B cell (primary cell): ENCODE results near the gene TTC19. TPM values are rescaled to one million over a fixed set of nuclear protein-coding genes. Genes with fewer than 3 reads are reported as not detected.

Source experiments
- ATAC-seq: fragments of 200-7000 bp; cut with Tn5 transposase; one replicate; pipeline ENCODE4 v1.10.0; 2021; ENCODE audit warnings: low read depth, mild to moderate bottlenecking, moderate number of reproducible peaks, moderate library complexity
- CTCF ChIA-PET: fragments of 350-600 bp; sonication (Branson Sonifier 250); formaldehyde crosslinking; loops from one replicate; lab custom pipeline; 2021; ENCODE audit warnings: antibody characterized with exemption, inconsistent platforms; lab: Charles Lee
- POLR2A ChIA-PET: fragments of 350-600 bp; sonication (Branson Sonifier 250); formaldehyde crosslinking; loops from one replicate; lab custom pipeline; 2021; ENCODE audit warnings: antibody characterized with exemption; lab: Charles Lee
- DNase-seq: peaks from one replicate; pipeline ENCODE4 v3.0.0; 2013
- H2AFZ ChIP-seq: 2 replicates; pipeline ENCODE4 v1.6.1; 2012; ENCODE audit warnings: mild to moderate bottlenecking, low read depth, low read length; ENCODE audit not compliant: insufficient read depth, poor library complexity, severe bottlenecking
- H3K27ac ChIP-seq, 2 donors: 1 replicate in 1 of 2; 2 replicates in 1 of 2; pipeline ENCODE4 v1.5.1; 2012 to 2013; ENCODE audit warnings: low read length in 2 of 2, mild to moderate bottlenecking in 2 of 2, moderate library complexity in 1 of 2
- H3K27me3 ChIP-seq, 4 experiments: fragments of 200-600 bp in 1 of 4; sonication (generic) in 1 of 4; replicated peaks in 1 of 4; 1 replicate in 2 of 4; 2 replicates in 2 of 4; pipeline versions ENCODE4 v1.6.1 to v1.7.0; 2013 to 2016; ENCODE audit warnings: low read length in 3 of 4, mild to moderate bottlenecking in 2 of 4, mixed read lengths in 1 of 4, moderate library complexity in 1 of 4; ENCODE audit not compliant: insufficient read depth in 4 of 4, control insufficient read depth in 3 of 4; ENCODE audit errors: control extremely low read depth in 1 of 4
- H3K36me3 ChIP-seq, 2 experiments: replicated peaks in 1 of 2; 1 replicate in 1 of 2; 2 replicates in 1 of 2; pipeline versions ENCODE4 v1.6.1 to v1.7.1; 2013; ENCODE audit warnings: low read length in 1 of 2; ENCODE audit not compliant: insufficient read depth in 2 of 2, control insufficient read depth in 1 of 2; ENCODE audit errors: control extremely low read depth in 1 of 2, extremely low read depth in 1 of 2
- H3K4me1 ChIP-seq, 2 donors: fragments of 200-600 bp in 1 of 2; sonication (generic) in 1 of 2; 1 replicate in 1 of 2; 2 replicates in 1 of 2; pipeline versions ENCODE4 v1.5.1 to v1.6.1; 2013 to 2017; ENCODE audit warnings: low read length in 2 of 2; ENCODE audit not compliant: control insufficient read depth in 2 of 2, insufficient read depth in 2 of 2
- H3K4me2 ChIP-seq: replicated peaks from 2 replicates; pipeline ENCODE3; 2012; ENCODE audit warnings: mild to moderate bottlenecking, low read depth, low read length; ENCODE audit not compliant: poor library complexity, severe bottlenecking
- H3K4me3 ChIP-seq, 5 experiments: fragments of 200-600 bp in 1 of 5; sonication (generic) in 1 of 5; 1 replicate in 3 of 5; 2 replicates in 2 of 5; pipeline versions ENCODE4 v1.5.1 to v1.7.0; 2011 to 2016; ENCODE audit warnings: low read length in 4 of 5, mild to moderate bottlenecking in 4 of 5, low read depth in 2 of 5, control low read depth in 1 of 5, moderate library complexity in 1 of 5; ENCODE audit not compliant: insufficient read depth in 1 of 5; ENCODE audit errors: control extremely low read depth in 1 of 5, extremely low read depth in 1 of 5
- H3K79me2 ChIP-seq: fragments of 200-600 bp; sonication (generic); one replicate; pipeline ENCODE4 v1.6.0; 2016; ENCODE audit warnings: low read length; ENCODE audit not compliant: control insufficient read depth, insufficient read depth
- H3K9ac ChIP-seq: fragments of 200-600 bp; sonication (generic); 2 replicates; pipeline ENCODE4 v1.6.1; 2017; ENCODE audit warnings: mild to moderate bottlenecking, low read length, moderate library complexity
- H3K9me3 ChIP-seq, 3 donors: one replicate each; pipeline versions ENCODE4 v1.6.1 to v1.7.1; 2013; ENCODE audit warnings: low read length in 2 of 3; ENCODE audit not compliant: control insufficient read depth in 2 of 3, insufficient read depth in 1 of 3; ENCODE audit errors: control extremely low read depth in 1 of 3
- H4K20me1 ChIP-seq: 2 replicates; pipeline ENCODE4 v1.6.0; 2012; ENCODE audit warnings: mild to moderate bottlenecking, low read length; ENCODE audit not compliant: insufficient read depth, control insufficient read depth, poor library complexity, severe bottlenecking
- H3K27ac Mint-ChIP-seq: one replicate; pipeline ENCODE4 v1.8.0; 2021; ENCODE audit warnings: mixed read lengths
- H3K27me3 Mint-ChIP-seq: one replicate; pipeline ENCODE4 v1.8.0; 2021; ENCODE audit warnings: mixed read lengths
- H3K4me1 Mint-ChIP-seq: one replicate; pipeline ENCODE4 v1.8.0; 2021; ENCODE audit warnings: mixed read lengths
- H3K4me3 Mint-ChIP-seq: one replicate; pipeline ENCODE4 v1.8.0; 2021; ENCODE audit warnings: mixed read lengths
- H3K9me3 Mint-ChIP-seq: one replicate; pipeline ENCODE4 v1.8.0; 2022; ENCODE audit warnings: mixed read lengths; ENCODE audit not compliant: insufficient read depth
- CTCF ChIP-seq: fragments of 200-600 bp; IDR thresholded peaks from one replicate; pipeline ENCODE4 v1.8.0; 2022; ENCODE audit warnings: antibody characterized with exemption, mild to moderate bottlenecking
- EZH2 ChIP-seq: IDR thresholded peaks from 2 replicates; pipeline ENCODE4 v1.6.1; 2012; ENCODE audit warnings: borderline replicate concordance, low read depth, mild to moderate bottlenecking, moderate library complexity, low read length; ENCODE audit not compliant: insufficient read depth, poor library complexity, severe bottlenecking
- WGBS: methylation state at CpG from one replicate; pipeline ENCODE4 v1.1.5; 2013; ENCODE audit warnings: missing lambda C conversion rate; ENCODE audit not compliant: insufficient coverage; 5-methylcytosine and 5-hydroxymethylcytosine counted together
- intact Hi-C: fragments of 100-400 bp; cut with micrococcal nuclease; formaldehyde crosslinking; loops from one replicate; pipeline ENCODE4 v1.10.0; 2022
- polyA plus RNA-seq: library from polyadenylated mRNA; depleted of rRNA; stranded (reverse); fragments of >200 nt; gene quantifications from 2 replicates; pipeline ENCODE4 v1.2.3, GENCODE V29; 2012
- total RNA-seq, 2 donors: library from RNA; stranded (reverse); fragments of 120-200 nt in 1 of 2; gene quantifications; 1 replicate in 1 of 2; 2 replicates in 1 of 2; pipeline versions ENCODE4 v1.2.3 to v1.2.4, GENCODE V29; 2013 to 2022

Gene TTC19
- total and polyA plus RNA-seq, 2 donors (not counting 1 experiment from before 2014, with no cell fraction given): 8.2 to 38.5 TPM

- Histone ChIP-seq H3K27ac (no peak overlapping the region), H3K4me2 (no peak overlapping the region)
- CTCF ChIA-PET: interaction anchor here (1.0 kb wide), 1 partner anchor 30 kb away, joined by 4 read pairs; no protein-coding TSS in a partner anchor
Measured at GRCh38 chr17:15966183-15966878, 33.3 kb upstream of the TTC19 start.

More at GRCh38 chr17:15966183-15966878, 33.3 kb upstream of the TTC19 start:
- WGBS: 21% methylated on average over 10 of the region's 13 CpGs
- H3K36me3 ChIP-seq: no peaks in the 10 kb centered on the region
- no peaks in the 10 kb centered on the region for H3K79me2 ChIP-seq
- no peak overlapping the region for H3K4me3 ChIP-seq
- DNase-seq (no peak), ATAC-seq (no peak)
- H3K9ac ChIP-seq: no peak overlapping the region
- peaks cover 34% of the 10 kb centered on the region for H3K27me3 Mint-ChIP-seq
- no peaks in the 10 kb centered on the region for H4K20me1 ChIP-seq
- peak overlapping the region; percentile 13 for H2AFZ ChIP-seq
- H3K4me1 Mint-ChIP-seq: peaks cover 11% of the 10 kb centered on the region
- H3K27me3 ChIP-seq: peaks cover 0 to 28% (median 2%) of the 10 kb centered on the region in 4 experiments
- H3K9me3 Mint-ChIP-seq: no peaks in the 10 kb centered on the region
- peaks cover 0 to 8% (median 0%) of the 10 kb centered on the region in 3 donors for H3K9me3 ChIP-seq
- no peak for TF ChIP-seq CTCF
- TF ChIP-seq EZH2: no peak
- intact Hi-C loops: no loop called here
- H3K4me1 ChIP-seq: peaks cover 0 to 10% of the 10 kb centered on the region in 2 donors
- H3K4me3 Mint-ChIP-seq: no peak overlapping the region
- no peak overlapping the region for H3K27ac Mint-ChIP-seq
- POLR2A ChIA-PET: interaction anchor here (0.7 kb wide), 1 partner anchor 136 kb away, joined by 3 read pairs; no protein-coding TSS in a partner anchor
